ENCODE results near the gene IFNGR2. TPM values are rescaled to one million over a fixed set of nuclear protein-coding genes. Genes with fewer than 3 reads are reported as not detected.

IFNGR2 gene
- polyA plus RNA-seq, 1 donor (not counting 4 experiments of a cell fraction or from before 2014, with no cell fraction given) = 94.3 TPM

DNA sequence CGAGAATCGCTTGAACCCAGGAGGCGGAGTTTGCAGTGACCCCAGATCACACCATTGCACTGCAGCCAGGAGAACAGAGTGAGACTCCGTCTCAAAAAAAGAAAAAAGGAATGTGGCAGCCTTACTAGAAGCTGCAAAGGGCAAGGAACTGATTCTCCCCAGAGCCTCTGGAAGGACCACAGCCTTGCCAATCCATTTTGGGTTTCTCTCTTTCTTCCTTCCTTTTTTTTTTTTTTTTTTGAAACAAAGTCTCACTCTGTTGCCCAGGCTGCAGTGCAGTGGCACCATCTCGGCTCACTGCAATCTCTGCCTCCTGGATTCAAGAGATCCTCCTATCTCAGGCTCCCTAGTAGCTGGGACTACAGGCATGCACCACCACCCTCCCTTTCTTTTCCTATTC lies 9.9 kb upstream of the IFNGR2 start:
- dilution Hi-C loops (cut with MboI; ENCODE audit: extremely low pct_ligation_motif_present, low sequenced_read_pairs) = no loop called here
- Histone ChIP-seq H3K9me3 (ENCODE audit: control insufficient read depth, low read depth, low read length) (no peaks in the 10 kb centered on the region), H3K9me1 (ENCODE audit: control insufficient read depth, extremely low read depth, insufficient read depth, low read length) (no peaks in the 10 kb centered on the region), H3K4me3 (ENCODE audit: control insufficient read depth in 2 of 3, extremely low read depth in 1 of 3, insufficient read depth in 2 of 3, low read depth in 1 of 3, low read length in 3 of 3) (no peak overlapping the region), H3K36me3 (ENCODE audit: control insufficient read depth in 2 of 2, extremely low read depth in 1 of 2, insufficient read depth in 2 of 2, low read length in 2 of 2) (no peaks in the 10 kb centered on the region), H2AFZ (ENCODE audit: control insufficient read depth, low read length) (no peak overlapping the region), H3K4me1 (ENCODE audit: control insufficient read depth, extremely low read depth, insufficient read depth, low read length) (peaks cover 21% of the 10 kb centered on the region), H4K20me1 (ENCODE audit: control insufficient read depth, extremely low read depth, insufficient read depth, low read length) (no peaks in the 10 kb centered on the region), H3K4me2 (ENCODE audit: control insufficient read depth, extremely low read depth, insufficient read depth, low read depth, low read length) (no peak overlapping the region), H3K27me3 (ENCODE audit: control insufficient read depth, extremely low read depth, insufficient read depth, low read length) (no peaks in the 10 kb centered on the region), H3K79me2 (ENCODE audit: control insufficient read depth, insufficient read depth, low read length) (no peaks in the 10 kb centered on the region), H3K9ac (ENCODE audit: control insufficient read depth, extremely low read depth, insufficient read depth, low read length) (no peak overlapping the region), H3K27ac (ENCODE audit: control insufficient read depth, insufficient read depth, low read length) (no peak overlapping the region)
- DNase-seq (ENCODE audit: low read depth, low spot score) (no peak), FAIRE-seq (no peak)
- TF ChIP-seq EZH2 (IDR thresholded peaks at IDR 0.05; ENCODE audit: low read length) = no peak
- TF ChIP-seq CTCF (optimal IDR thresholded peaks at IDR 0.05 in 1 of 3, IDR thresholded peaks at IDR 0.05 in 1 of 3, conservative IDR thresholded peaks at IDR 0.05 in 1 of 3; ENCODE audit: extremely low read depth in 1 of 3, insufficient read depth in 2 of 3, low read length in 3 of 3) = no peak

- Histone ChIP-seq H3K4me2 (ENCODE audit: control insufficient read depth, extremely low read depth, insufficient read depth, low read depth, low read length) (no peak overlapping the region), H3K36me3 (ENCODE audit: control insufficient read depth in 2 of 2, extremely low read depth in 1 of 2, insufficient read depth in 2 of 2, low read length in 2 of 2) (no peaks in the 10 kb centered on the region), H3K27ac (ENCODE audit: control insufficient read depth, insufficient read depth, low read length) (no peak overlapping the region), H3K27me3 (ENCODE audit: control insufficient read depth, extremely low read depth, insufficient read depth, low read length) (no peaks in the 10 kb centered on the region), H4K20me1 (ENCODE audit: control insufficient read depth, extremely low read depth, insufficient read depth, low read length) (no peaks in the 10 kb centered on the region), H3K79me2 (ENCODE audit: control insufficient read depth, insufficient read depth, low read length) (no peaks in the 10 kb centered on the region), H3K9ac (ENCODE audit: control insufficient read depth, extremely low read depth, insufficient read depth, low read length) (no peak overlapping the region), H3K9me1 (ENCODE audit: control insufficient read depth, extremely low read depth, insufficient read depth, low read length) (no peaks in the 10 kb centered on the region), H3K4me3 (ENCODE audit: control insufficient read depth in 2 of 3, extremely low read depth in 1 of 3, insufficient read depth in 2 of 3, low read depth in 1 of 3, low read length in 3 of 3) (no peak overlapping the region), H3K9me3 (ENCODE audit: control insufficient read depth, low read depth, low read length) (no peaks in the 10 kb centered on the region), H3K4me1 (ENCODE audit: control insufficient read depth, extremely low read depth, insufficient read depth, low read length) (peaks cover 21% of the 10 kb centered on the region), H2AFZ (ENCODE audit: control insufficient read depth, low read length) (no peak overlapping the region)
- TF ChIP-seq CTCF (optimal IDR thresholded peaks at IDR 0.05 in 1 of 3, IDR thresholded peaks at IDR 0.05 in 1 of 3, conservative IDR thresholded peaks at IDR 0.05 in 1 of 3; ENCODE audit: extremely low read depth in 1 of 3, insufficient read depth in 2 of 3, low read length in 3 of 3) = no peak
- dilution Hi-C loops (cut with MboI; ENCODE audit: extremely low pct_ligation_motif_present, low sequenced_read_pairs) = no loop called here
- DNase-seq (ENCODE audit: low read depth, low spot score) (no peak), FAIRE-seq (no peak)
Measured at GRCh38 chr21:33394260-33394659, 9.0 kb upstream of the IFNGR2 start.
